ENCODE results near the gene RPS27. TPM values are rescaled to one million over a fixed set of nuclear protein-coding genes. Genes with fewer than 3 reads are reported as not detected.
A peak's percentile ranks its signal among the peaks of the same experiment; 100 is the strongest.
"Not testable (repeated sequence)": the region's sequence is repeated elsewhere in the genome, so short reads cannot be mapped to it uniquely, and the experiment has no call there.

RPS27 gene
- total RNA-seq, 2 donors from 2014 or later = 538 to 734 TPM

GRCh38 chr1:153978274-153978909 is 12.2 kb upstream of the RPS27 start:
- DNase-seq (no peak), ATAC-seq (no peak)
- WGBS, 2 donors = 46 to 51% methylated on average over 9 of the region's 9 CpGs
- TF ChIP-seq CTCF (IDR thresholded peaks at IDR 0.05) = no peak
- no peak for TF ChIP-seq POLR2A (IDR thresholded peaks at IDR 0.05)
- Histone ChIP-seq H3K27ac (peak overlapping the region; percentile 85 to 94 (median 88)), H3K4me1 (peaks cover 24% of the 10 kb centered on the region), H3K9me3 (no peaks in the 10 kb centered on the region), H3K4me3 (peak overlapping the region in 1 of 2 donors; percentile 86), H3K27me3 (no peaks in the 10 kb centered on the region), H3K36me3 (replicated peaks in 1 of 2; ENCODE audit: insufficient read depth in 1 of 2, low read depth in 2 of 2) (peaks cover 7 to 12% of the 10 kb centered on the region in 2 donors)
- intact Hi-C loops (cut with DNase I) = no loop called here

- H3K27me3 ChIP-seq; intact Hi-C loops (cut with DNase I); H3K27ac ChIP-seq; H3K9me3 ChIP-seq; ATAC-seq; H3K36me3 ChIP-seq (replicated peaks in 1 of 2; ENCODE audit: insufficient read depth in 1 of 2, low read depth in 2 of 2); H3K4me3 ChIP-seq; DNase-seq: not testable (repeated sequence)
- 88 to 90% methylated on average over 12 of the region's 12 CpGs for WGBS, 2 donors
- peaks cover 24% of the 10 kb centered on the region for H3K4me1 ChIP-seq
Observed at GRCh38 chr1:153979091-153979490, 11.5 kb upstream of the RPS27 start.

- ATAC-seq; H3K9me3 ChIP-seq; H3K27me3 ChIP-seq; DNase-seq; H3K4me3 ChIP-seq; H3K36me3 ChIP-seq (replicated peaks in 1 of 2; ENCODE audit: insufficient read depth in 1 of 2, low read depth in 2 of 2); H3K27ac ChIP-seq: not testable (repeated sequence)
- intact Hi-C loops (cut with DNase I) = loop anchor here (5.0 kb wide), 1 partner anchor 189 kb away; no protein-coding TSS in a partner anchor
- peaks cover 30% of the 10 kb centered on the region for H3K4me1 ChIP-seq
- WGBS, 2 donors = 94 to 97% methylated on average over 2 of the region's 2 CpGs
Observed at GRCh38 chr1:153981735-153982134, 8.8 kb upstream of the RPS27 start.

GRCh38 chr1:153984123-153984894 is 6.3 kb upstream of the RPS27 start:
- Histone ChIP-seq H3K9me3 (no peaks in the 10 kb centered on the region), H3K27ac (peak overlapping the region in 2 of 4 donors; percentile 67 to 93), H3K36me3 (replicated peaks in 1 of 2; ENCODE audit: insufficient read depth in 1 of 2, low read depth in 2 of 2) (no peaks in the 10 kb centered on the region), H3K4me1 (peaks cover 25% of the 10 kb centered on the region), H3K4me3 (no peak overlapping the region), H3K27me3 (no peaks in the 10 kb centered on the region)
- TF ChIP-seq POLR2A (IDR thresholded peaks at IDR 0.05) = no peak
- TF ChIP-seq CTCF (IDR thresholded peaks at IDR 0.05) = no peak
- DNase-seq (no peak), ATAC-seq (no peak)
- 67 to 76% methylated on average over 6 of the region's 6 CpGs for whole genome bisulfite sequencing, 2 donors
- intact Hi-C loops (cut with DNase I) = loop anchor here (5.0 kb wide), 1 partner anchor 192 kb away; no protein-coding TSS in a partner anchor

GRCh38 chr1:153985341-153985912 is 5.1 kb upstream of the RPS27 start:
- ATAC-seq (no peak), DNase-seq (peak in 2 of 4 donors; percentile 31 to 45)
- peaks cover 30% of the 10 kb centered on the region for H3K4me1 ChIP-seq
- peak overlapping the region; percentile 24 to 36 for H3K4me3 ChIP-seq
- no peaks in the 10 kb centered on the region for H3K36me3 ChIP-seq (replicated peaks in 1 of 2; ENCODE audit: insufficient read depth in 1 of 2, low read depth in 2 of 2)
- H3K27me3 ChIP-seq = no peaks in the 10 kb centered on the region
- WGBS, 2 donors = 8 to 12% methylated on average over 7 of the region's 7 CpGs
- H3K9me3 ChIP-seq = no peaks in the 10 kb centered on the region
- H3K27ac ChIP-seq = peak overlapping the region in 3 of 4 donors; percentile 67 to 93 (median 79)
- intact Hi-C loops (cut with DNase I) = no loop called here
- TF ChIP-seq CTCF (IDR thresholded peaks at IDR 0.05) = no peak
- no peak for TF ChIP-seq POLR2A (IDR thresholded peaks at IDR 0.05)
